Cortex of kidney (tissue), 1 donor: ENCODE data around the gene ABHD18.
A peak's percentile ranks its signal among the peaks of the same experiment; 100 is the strongest.
"Not testable (repeated sequence)": the region's sequence is repeated elsewhere in the genome, so short reads cannot be mapped to it uniquely, and the experiment has no call there.

Source experiments
- DNase-seq: peaks from one replicate; lab custom pipeline; 2025; lab: John Stamatoyannopoulos, UW

ABHD18 gene

DNA sequence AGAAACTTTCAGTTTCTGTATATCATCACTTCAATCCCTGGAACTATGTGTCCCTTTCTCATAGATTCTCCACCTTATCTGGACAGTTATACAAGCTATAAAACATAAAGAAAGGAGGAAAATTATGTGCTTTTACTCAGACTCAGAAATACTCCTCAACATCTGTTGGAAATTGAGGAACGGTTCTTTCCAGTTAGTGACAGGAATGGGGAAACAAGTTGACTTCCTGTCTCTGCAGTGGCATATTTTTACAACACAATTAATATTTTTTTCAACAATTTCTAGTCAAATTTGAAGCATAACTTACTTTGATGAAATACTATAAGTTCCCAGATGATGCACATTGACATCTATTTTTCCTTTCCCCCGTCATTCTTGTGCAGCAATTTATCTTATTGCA lies 27.9 kb downstream of the ABHD18 start:
- DNase-seq: no peak

DNA sequence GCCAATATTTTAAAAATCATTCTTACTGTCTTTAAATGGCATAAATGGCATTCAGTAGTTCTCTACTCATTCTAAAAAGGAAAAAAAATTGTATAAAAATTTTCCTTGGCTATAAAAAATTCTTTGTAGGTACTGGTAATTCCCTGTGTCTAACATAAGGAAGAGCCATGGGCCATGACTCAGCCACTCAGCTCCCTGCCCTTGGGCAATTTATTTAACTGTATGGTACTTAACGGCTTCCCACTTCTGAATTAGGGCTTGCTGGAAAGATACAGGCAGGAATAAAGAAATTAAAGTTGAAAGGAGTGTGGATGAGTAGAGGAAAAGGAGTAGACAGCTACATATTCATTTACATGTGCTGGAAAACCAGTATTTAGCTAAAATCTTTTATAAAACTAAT lies 30.6 kb downstream of the ABHD18 start:
- DNase-seq: no peak

DNA sequence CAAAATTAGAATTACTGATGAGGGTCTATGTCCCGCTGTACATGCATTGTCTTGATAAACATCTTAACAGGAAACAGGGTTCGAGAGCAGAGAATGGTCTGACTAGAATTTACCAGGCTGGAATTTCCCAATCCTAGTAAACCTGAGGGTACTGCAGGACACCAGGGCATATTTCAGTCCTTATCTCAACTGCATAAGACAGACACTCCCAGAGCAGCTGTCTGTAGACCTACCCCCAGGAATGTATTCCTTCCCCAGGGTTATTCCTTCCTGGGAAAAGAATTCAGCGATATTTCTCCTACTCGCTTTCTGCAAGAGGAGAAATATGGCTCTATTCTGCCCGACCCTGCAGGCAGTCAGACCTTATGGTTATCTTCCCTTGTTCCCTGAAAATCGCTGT lies 31.3 kb downstream of the ABHD18 start:
- not testable (repeated sequence) for DNase-seq

DNA sequence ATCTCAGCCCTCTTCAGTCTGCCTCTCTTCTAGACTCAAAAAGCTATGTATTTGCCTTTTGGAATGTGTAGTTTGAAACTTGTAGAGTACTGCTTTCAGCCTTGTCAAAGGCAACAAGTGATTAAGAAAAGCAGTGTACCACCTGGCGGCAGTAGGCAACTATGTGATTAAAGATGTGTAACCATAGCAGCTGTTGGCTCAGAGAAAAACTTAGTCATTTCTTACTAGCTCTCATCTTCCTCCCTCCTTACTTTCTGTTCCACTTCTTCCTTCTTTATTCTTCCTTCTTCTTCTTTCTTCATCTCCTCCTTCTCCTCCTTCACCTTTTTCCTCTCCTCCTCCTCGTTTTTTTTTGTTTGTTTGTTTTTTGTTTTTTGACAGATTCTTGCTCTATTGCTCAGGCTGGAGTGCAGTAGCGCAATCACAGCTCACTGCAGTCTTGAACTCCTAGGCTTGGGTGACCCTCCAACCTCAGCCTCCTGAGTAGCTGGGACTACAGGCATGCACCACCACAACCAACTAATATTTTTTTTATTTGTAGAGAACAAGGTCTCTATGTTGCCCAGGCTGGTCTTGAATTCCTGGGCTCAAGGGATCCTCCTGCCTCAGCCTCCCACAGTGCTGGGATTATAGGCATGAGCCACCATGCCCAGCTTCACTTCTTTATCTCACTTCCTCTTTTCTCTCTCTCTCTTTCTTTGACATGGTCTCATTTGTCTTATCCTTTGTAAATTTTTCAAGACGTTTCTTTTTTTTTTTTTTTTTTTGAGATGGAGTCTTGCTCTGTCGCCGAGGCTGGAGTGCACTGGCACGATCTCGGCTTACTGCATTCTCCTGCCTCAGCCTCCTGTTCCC lies 32.6 kb downstream of the ABHD18 start:
- DNase-seq: no peak

DNA sequence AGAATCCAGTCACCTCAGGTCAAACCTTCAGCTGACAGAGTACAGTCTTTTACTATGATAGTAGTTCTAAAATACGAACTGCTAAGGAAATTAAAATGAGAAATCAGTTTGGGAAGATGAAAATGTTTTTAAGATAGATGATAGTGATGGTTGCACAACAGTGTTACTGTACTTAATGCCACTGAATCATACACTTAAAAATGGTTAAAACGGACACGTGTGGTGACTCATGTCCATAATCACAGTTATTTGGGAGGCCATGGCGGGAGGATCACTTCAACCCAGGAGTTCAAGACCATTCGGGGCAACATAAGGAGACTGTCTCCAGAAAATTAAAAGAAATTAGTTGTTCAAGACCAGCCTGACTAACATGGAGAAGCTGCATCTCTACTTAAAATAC lies 41.4 kb downstream of the ABHD18 start:
- DNase-seq: no peak

DNA sequence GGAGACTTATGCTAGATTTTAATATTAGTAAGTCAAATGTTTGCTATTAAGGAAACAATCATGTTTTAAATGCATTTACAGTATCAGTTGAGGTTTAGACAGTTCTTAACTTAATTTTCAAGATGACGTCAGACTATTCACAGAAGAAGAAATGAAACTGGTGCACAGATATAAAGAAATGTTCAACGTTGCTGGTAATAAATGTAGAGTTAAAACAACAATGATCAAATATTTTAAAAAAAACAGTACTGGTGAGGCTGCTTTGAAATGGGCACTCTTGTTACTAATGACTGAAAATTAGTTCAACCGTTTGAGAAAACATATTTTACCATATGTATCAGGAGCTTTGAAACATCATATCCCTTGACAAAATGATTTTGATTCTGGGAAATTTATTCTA lies 44.2 kb downstream of the ABHD18 start:
- DNase-seq: no peak

DNA sequence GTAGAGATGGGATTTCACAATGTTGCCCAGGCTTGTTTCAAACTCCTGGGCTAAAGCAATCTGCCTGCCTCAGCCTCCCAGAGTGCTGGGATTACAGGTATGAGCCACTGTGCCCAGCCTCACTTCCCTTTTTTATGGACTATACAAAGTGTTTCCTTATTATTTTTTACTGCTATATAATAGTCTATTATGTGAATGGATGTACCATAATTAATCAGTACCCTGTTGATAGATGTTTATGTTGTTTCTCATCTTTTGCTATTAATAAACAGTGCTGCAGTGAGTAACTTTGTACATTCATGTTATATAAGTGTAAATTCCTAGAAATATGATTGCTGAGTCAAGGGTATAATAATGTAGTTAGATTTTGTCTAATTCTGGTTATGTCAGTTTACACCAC lies 60.1 kb downstream of the ABHD18 start:
- no peak for DNase-seq

DNA sequence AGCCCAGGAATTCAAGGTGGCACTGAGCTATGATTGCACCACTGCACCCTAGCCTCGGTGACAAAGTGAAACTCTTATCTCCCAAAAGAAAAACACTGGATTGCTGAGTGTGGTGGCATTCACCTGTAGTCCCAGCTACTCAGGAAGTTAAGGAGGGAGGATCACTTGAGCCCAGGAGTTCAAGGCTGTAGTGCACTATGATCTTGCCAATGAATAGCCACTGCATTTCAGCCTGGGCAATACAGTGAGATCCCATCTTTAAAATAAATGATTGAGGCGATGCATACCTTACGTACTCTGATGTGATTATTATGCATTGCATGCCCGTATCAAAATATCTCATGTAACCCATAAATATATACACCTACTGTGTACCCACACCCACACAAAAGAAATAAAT lies 64.7 kb downstream of the ABHD18 start:
- no peak for DNase-seq

DNA sequence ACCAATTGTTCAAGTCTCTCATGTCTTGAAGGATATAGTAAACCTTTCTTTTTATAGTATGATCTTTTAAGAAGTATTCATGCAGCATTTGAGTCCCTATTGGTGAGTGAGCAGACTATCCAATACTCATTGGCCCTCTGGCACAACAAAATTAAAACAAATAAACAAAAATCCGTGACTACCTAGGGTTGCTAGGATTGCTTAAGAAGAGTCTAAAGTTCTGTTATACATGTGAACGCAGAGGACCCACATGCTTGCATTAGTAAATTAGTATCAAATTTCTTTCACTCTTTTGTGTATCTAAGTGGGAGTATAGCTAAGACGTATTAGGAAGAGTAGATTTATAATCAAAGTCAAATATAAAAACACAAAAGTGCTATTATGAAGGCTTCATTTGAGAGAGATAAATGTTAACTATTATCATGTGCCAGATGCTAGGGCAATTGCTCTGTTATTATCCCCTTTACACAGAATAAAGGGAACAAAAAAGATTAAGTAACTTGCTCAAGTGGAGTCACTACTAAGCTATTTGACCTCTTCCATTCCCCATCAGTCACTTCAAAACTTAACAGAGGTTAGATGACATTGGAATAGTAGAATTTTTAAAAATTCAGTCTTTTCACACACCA lies 66.7 kb downstream of the ABHD18 start:
- DNase-seq: no peak

DNA sequence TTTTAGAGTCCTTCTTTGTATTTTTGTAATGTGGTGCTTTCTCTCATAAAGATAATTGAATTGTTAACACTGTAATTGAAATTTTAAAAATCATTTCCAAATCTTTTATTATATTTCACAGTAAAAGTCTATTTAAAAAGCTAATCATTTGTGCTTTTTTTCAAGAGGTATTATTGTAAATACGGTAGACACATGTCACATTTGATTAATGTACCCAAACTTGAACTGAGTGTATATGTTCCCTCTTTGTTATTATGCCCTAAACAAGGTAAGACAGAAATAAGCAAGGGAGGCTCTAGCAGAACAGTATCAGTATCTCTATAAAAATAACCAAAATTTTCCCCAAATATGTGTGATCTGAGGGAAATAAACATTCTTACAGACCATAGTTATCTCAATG lies 74.4 kb downstream of the ABHD18 start:
- no peak for DNase-seq

DNA sequence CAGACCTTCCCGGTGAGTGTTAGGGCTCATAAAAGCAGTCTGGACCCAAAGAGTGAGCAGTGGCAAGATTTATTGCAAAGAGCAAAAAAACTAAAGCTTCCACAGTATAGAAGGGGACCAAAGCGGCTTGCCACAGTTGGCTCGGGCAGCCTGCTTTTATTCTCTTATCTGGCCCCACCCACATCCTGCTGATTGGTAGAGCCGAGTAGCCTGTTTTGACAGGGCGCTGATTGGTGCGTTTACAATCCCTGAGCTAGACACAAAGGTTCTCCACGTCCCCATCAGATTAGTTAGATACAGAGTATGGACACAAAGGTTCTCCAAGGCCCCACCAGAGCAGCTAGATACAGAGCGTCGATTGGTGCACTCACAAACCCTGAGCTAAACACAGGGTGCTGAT lies 81.8 kb downstream of the ABHD18 start:
- DNase-seq: not testable (repeated sequence)

DNA sequence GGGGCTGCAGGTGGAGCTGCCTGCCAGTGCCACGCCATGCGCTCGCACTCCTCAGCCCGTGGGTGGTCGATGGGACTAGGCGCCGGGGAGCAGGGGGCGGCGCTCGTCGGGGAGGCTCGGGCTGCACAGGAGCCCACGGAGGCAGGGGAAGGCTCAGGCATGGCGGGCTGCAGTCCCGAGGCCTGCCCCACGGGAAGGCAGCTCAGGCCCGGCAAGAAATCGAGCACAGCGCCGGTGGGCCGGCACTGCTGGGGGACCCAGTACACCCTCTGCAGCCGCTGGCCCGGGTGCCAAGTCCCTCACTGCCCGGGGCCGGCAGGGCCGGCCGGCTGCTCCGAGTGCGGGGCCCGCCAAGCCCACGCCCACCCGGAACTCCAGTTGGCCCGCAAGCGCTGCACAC lies 82.3 kb downstream of the ABHD18 start:
- DNase-seq: not testable (repeated sequence)

DNA sequence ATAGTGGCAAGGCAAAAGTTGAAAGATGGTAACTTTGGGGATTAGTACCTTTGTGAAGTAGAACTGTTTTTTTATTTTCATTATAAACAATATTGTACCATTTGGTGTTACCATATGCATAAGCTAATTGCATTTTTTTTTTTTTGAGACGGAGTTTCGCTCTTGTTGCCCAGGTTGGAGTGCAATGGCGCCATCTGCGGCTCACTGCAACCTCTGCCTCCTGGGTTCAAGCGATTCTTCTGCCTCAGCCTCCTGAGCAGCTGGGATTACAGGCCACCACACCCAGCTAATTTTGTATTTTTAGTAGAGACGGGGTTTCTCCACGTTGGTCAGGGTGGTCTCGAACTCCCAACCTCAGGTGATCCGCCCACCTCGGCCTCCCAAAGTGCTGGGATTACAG lies 86.0 kb downstream of the ABHD18 start:
- DNase-seq: not testable (repeated sequence)

DNA sequence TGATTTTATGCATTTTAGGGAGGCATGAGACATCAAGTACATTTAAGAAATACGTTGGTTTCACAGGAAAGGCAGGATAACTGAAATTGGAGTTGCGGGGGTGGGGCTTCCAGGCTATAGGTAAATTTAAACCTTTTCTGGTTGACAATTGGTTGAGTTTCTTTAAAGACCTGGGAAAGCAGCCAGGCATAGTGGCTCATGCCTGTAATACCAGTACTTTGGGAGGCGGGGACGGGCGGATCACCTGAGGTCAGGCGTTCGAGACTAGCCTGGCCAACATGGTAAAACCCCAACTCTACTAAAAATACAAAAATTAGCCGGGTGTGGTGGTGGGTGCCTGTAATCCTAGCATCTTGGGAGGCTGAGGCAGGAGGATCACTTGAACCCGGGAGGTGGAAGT lies 89.7 kb downstream of the ABHD18 start:
- DNase-seq: not testable (repeated sequence)

DNA sequence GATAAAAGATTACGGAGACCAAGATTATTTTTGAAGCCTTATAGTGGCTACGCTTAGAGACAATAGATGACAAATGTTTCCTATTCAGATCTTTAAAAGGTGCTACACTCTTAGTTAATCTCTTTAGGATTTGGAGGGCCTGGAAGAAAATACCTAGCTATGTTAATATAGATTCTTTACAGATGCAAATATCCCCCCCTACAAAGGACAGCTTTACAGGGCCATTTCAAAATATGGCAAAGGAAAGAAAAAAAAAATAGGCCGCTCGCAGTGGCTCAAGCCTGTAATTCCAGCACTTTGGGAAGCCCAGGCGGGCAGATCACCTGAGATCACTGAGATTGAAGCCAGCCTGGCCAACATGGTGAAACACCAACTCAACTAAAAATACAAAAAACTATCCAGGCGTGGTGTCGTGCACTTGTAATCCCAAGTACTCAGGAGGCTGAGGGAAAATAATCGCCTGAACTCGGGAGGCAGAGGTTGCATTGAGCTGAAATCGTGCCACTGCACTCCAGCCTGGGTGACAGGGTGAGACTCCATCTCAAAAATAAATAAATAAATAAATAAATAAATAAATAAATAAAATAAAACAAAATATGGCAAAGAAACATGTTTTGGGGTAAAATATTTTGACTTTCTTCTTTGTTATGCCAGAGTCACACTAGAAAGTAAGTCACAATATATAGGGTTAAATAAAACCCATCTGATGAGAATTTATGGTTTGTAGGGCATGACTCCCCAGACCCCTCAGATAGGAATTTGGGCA lies 90.4 kb downstream of the ABHD18 start:
- not testable (repeated sequence) for DNase-seq

DNA sequence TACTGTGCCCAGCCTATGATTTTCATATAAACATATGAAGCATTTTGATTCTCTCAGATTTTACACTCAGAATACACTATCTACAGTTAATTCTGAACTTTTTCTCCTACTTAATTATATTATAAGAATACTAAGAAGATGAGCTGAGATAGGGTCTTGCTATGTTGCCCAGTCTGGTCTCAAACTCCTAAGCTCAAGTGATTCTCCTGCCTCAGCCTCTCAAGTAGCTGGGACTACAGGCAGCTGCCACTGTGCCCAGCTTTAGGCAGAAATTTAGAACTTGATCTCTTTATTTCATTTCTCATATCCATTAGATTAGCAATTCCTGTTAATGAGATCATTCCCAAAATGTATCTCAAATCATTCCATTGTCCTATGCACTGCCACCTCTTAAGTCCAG lies 91.2 kb downstream of the ABHD18 start:
- DNase-seq: no peak

DNA sequence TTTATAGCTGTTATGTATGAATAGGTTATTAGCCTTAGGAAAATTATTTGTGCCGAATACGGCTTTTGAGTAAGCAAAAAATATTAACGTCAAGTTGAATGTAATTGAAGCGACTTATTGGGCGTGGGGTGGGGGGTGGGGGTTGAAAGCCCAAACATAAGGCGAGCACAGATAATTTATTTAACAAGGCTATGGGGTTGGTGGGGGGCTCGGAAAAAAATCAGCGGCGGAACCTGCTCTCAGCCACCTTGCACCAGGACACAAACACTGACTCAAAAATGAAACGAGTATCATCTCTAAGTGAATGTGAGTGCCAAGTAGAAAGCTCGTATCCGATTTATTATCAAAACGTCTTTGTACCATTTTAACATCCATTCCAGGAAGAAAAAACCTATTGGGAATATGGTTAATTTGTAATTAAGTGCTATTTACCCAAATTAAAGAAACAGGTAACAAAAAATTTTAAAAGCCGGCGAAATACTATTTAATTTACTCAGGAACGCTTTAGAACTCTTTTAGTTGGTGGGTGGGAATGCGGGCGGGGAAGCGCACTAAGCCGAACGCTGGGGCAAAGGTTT lies 95.0 kb downstream of the ABHD18 start:
- DNase-seq: no peak

DNA sequence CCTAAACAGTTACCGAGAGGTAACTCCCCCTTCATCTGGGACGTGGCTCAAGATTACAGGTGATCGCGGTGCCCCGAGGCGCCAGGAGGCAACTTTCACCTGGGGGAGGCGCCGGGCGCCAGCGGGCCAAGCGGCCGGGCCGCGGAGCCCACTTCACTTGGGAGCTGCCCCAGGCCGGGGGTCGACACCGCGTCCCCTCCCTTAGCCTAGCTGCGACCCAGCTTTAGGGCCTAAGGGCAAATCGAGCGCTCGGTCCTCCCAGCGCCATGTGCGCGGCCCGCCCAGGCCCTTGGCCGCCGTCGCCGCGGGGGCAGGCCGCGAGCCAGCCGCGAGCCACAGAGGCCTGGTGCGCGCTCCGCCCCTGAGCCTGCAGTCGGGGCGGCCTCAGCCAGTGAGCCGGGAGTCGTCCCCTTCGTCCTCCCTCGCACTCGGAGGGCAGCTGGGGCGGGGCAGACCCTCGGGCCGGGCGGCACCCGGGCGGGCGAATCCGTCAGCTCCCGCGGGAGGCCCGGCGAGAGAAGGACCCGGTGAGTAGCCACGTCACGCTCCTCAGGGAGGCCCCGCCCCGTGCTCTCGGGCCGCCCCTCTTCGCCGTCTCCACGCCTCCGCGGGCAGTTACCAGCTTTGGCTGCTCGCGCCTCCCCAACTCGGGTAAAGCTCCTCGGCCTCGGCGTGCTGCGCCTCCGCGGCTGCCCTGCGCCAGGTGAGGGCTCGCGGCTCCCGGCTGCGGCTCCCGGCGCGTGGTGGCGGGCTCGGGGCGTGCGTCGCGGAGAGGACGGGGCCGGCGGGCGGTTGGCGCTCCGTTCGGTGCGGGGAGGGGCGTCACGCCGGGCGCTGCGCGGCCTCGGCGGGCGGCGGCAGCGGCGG lies 95.7 kb downstream of the ABHD18 start, which contains the start of gene LARP1B:
Gene LARP1B, plus strand, starts transcription at position 614 of the 867 bp plus-strand sequence. CDS start 13,640 bp downstream, outside the sequence.
- DNase-seq: peak; percentile 81

DNA sequence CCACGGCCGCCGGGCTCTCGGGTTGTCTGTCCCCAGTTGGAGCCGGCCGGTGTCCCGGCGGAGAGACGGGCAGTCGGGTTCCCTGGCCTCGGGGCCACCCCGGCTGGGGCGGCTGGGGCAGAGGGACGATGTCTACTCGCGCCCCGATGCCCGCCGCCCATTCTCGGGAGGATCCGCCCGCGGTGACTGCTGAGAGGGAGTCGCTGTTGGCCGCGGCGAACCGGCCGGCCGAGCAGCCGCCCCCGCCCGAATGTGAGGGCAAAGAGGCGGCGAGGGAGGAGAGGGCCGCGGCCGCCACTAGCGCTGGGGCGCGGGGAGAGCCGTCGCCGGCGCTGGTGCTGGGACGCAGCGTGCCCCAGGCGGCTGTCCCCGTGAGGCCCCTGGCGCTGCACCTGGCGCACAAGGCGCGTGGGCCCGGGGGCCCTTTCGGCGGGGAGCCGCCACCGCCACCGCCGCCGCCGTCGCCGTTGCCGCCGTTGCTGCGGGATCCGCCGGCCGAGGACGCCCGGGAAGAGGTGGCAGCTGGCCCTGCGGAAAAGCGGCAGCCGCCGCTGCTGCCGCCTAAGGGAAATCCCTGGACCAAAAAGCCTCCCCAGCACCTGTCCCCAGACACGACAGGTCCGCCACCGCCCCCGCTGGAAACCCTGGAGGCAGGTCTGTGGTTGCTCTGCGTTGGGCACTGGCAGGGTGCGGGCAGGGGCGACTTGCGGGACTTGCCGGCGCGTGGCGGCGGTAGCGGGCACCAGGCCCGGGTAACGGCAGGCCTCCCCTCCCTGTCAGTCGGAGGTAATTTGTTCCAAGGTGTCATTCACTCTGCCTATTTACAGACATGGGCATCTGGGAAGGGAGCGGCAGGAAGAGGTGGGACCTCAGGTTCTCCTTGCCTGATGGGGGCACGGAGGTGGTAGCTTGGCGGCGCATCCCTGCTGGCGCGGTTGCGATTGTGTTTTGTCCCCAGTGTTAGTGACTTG lies 96.6 kb downstream of the ABHD18 start:
- peak; percentile 7 for DNase-seq

DNA sequence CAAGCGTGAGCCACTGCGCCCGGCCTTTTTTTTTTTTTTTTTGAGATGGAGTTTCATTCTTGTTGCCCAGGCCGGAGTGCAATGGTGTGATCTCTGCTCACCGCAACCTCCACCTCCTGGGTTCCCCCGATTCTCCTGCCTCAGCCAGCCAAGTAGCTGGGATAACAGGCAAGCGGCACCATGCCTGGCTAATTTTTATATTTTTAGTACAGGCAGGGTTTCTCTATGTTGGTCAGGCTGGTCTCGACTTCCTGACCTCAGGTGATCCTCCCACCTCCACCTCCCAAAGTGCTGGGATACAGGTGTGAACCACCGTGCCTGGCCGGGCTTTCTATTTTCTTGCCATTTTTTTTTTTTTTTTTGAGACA lies 101.2 kb downstream of the ABHD18 start:
- not testable (repeated sequence) for DNase-seq
